GM23248 (cell line): ENCODE data around the gene PEX7.

Source experiments
- EZH2 ChIP-seq: fragments of 200-600 bp; sonication (generic); IDR thresholded peaks from 2 replicates; pipeline ENCODE4 v1.6.1; 2018; ENCODE audit warnings: antibody characterized with exemption, mild to moderate bottlenecking; ENCODE audit not compliant: insufficient read depth, poor library complexity, severe bottlenecking
- EZH2phosphoT487 ChIP-seq: fragments of 200-600 bp; sonication (generic); IDR thresholded peaks from 2 replicates; pipeline ENCODE4 v1.6.1; 2018; ENCODE audit warnings: antibody characterized with exemption, moderate library complexity, mild to moderate bottlenecking, low read depth; ENCODE audit not compliant: insufficient read depth

GRCh38 chr6:136958168-136958567, 135.8 kb downstream of the PEX7 start:
- TF ChIP-seq EZH2phosphoT487 = no peak
- TF ChIP-seq EZH2 = no peak
